ENCODE data around the gene LIG4. TPM values are rescaled to one million over a fixed set of nuclear protein-coding genes. Genes with fewer than 3 reads are reported as not detected.

LIG4 gene
- total RNA-seq = 10.4 TPM
- long read RNA-seq, full-length matches to known transcripts = 8 of 16 reads
- long read RNA-seq, partial matches to known transcripts = 0 of 16 reads
- long read RNA-seq, other reads (novel, unspliced or antisense) = 8 of 16 reads

DNA sequence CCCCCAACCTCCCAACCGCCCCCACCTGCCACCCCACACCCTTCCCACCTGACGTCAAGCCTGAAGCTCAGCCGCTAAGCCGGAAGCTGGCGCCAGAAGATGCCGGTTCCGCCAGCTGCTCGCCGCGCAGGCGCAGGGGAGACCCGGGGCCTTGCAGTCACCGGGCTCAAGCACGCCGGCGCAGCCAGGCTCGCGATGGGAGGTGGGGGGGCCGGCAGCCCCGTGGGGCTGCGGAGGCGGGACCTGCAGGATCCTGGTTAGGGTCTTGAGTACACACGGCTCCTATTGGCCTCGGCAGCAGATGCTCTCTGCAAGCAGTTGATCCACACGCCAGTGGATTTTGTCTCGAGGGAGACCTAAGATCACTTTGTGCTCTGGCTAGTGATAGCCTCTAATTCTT is at the start of gene LIG4:
TSS of gene LIG4 (minus strand) at position 101 of the 400 bp plus-strand sequence. CDS start 4,268 bp downstream, outside the sequence.
- ATAC-seq = peak; percentile 83 to 88
- TF ChIP-seq, protein P1, sequence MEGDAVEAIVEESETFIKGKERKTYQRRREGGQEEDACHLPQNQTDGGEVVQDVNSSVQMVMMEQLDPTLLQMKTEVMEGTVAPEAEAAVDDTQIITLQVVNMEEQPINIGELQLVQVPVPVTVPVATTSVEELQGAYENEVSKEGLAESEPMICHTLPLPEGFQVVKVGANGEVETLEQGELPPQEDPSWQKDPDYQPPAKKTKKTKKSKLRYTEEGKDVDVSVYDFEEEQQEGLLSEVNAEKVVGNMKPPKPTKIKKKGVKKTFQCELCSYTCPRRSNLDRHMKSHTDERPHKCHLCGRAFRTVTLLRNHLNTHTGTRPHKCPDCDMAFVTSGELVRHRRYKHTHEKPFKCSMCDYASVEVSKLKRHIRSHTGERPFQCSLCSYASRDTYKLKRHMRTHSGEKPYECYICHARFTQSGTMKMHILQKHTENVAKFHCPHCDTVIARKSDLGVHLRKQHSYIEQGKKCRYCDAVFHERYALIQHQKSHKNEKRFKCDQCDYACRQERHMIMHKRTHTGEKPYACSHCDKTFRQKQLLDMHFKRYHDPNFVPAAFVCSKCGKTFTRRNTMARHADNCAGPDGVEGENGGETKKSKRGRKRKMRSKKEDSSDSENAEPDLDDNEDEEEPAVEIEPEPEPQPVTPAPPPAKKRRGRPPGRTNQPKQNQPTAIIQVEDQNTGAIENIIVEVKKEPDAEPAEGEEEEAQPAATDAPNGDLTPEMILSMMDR (IDR thresholded peaks at IDR 0.05) = no peak
- peaks cover 37% of the 10 kb centered on the region for H3K4me1 ChIP-seq

DNA sequence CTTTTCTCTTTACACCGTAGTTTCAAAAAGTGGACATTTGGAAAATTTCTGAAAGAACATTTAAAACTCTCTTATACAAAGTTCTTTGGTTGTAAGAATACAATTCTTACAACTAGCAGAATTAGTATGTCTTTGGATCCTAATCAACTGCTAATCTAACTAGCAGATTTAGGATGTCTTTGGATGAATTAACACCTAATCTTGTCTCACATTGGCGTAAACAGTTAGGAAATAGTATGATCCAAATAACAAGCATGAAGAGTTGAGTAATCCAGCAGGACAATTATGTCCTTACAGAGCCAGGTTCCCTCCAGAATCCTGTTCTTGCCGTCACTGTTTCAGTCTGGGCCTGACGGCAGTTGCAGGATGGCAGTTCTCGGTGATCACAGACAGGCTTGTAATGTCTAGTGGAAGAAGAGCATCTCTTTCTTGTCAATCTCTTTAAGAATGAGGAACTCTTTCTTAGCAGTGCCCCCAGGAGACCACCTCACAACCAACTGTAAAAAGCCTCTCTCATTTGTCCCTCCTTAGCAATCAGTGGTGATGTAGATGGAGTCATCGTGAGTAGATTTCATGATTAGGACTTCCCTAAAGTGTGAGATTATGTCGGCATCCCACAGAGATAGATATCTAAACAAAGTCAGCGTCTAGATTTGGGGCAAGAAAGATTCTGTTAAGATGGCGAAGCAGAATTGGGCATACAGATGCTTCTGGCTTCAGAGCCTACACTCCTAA is 48.5 kb upstream of the LIG4 start:
- Histone ChIP-seq H3K9me3 (no peaks in the 10 kb centered on the region), H3K36me3 (no peaks in the 10 kb centered on the region), H3K4me3 (no peak overlapping the region), H3K27me3 (ENCODE audit: low read depth) (no peaks in the 10 kb centered on the region), H3K4me1 (peaks cover 3% of the 10 kb centered on the region), H3K27ac (no peak overlapping the region)
- intact Hi-C loops (cut with DNase I) = no loop called here
- ATAC-seq = peak in 1 of 2 donors; percentile 23
- DNase-seq = no peak
- TF ChIP-seq, protein P1 (IDR thresholded peaks at IDR 0.05) = no peak

More for the DNA sequence above, at the start of gene LIG4:
- Histone ChIP-seq H3K36me3 (peaks cover 2% of the 10 kb centered on the region), H3K4me3 (peak within 1 kb of the TSS; percentile 49), H3K27ac (peak within 1 kb of the TSS; percentile 56), H3K9me3 (no peaks in the 10 kb centered on the region), H3K27me3 (ENCODE audit: low read depth) (no peaks in the 10 kb centered on the region)
- peak; percentile 97 for DNase-seq
- intact Hi-C loops (cut with DNase I) = no loop called here

DNA sequence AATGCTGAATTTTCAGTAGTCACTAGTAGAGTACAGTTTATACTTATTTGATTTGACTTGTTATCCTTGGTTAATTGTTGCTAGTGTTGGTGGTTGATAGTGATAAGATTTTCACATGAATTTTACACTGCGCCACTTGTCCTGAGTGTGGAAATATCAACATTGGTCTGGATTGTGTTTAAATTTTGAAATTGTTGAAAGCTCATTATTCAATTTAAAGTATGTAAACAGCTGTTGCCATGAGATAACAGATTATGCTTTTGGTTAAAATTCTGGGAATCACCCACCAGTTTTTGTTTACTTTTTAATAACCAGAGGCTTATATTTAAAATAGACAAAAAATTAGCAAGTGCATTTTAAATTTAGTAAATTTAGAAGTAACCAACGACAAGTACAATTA is 41.9 kb upstream of the LIG4 start:
- no peaks in the 10 kb centered on the region for H3K9me3 ChIP-seq
- TF ChIP-seq, protein P1 (IDR thresholded peaks at IDR 0.05) = no peak
- intact Hi-C loops (cut with DNase I) = no loop called here
- no peaks in the 10 kb centered on the region for H3K4me1 ChIP-seq
- DNase-seq = no peak
- no peak for ATAC-seq
- no peaks in the 10 kb centered on the region for H3K27me3 ChIP-seq (ENCODE audit: low read depth)
- H3K27ac ChIP-seq = no peak overlapping the region
- no peaks in the 10 kb centered on the region for H3K36me3 ChIP-seq
- H3K4me3 ChIP-seq = no peak overlapping the region

DNA sequence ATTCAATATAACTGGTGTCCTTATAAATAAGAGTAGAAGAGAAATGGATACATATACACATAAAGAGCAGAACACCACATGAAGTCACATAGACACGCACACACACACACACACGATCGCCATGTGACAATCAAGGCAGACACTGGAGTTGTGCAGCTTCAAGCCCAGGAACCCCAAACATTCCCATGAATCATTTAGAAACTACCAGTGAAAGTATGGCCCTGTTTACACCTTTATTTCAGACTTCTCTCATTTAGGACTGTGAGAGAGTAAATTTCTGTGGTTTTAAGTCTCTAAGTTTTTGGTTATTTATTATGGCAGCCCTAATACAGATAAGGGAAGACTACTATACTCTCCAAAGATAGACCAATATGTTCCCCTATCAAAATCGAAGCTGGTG is 33.8 kb upstream of the LIG4 start:
- H3K36me3 ChIP-seq = no peaks in the 10 kb centered on the region
- no peaks in the 10 kb centered on the region for H3K4me1 ChIP-seq
- no peak overlapping the region for H3K27ac ChIP-seq
- intact Hi-C loops (cut with DNase I) = no loop called here
- TF ChIP-seq, protein P1 (IDR thresholded peaks at IDR 0.05) = no peak
- no peak for ATAC-seq
- no peak overlapping the region for H3K4me3 ChIP-seq
- no peak for DNase-seq
- H3K9me3 ChIP-seq = no peaks in the 10 kb centered on the region
- no peaks in the 10 kb centered on the region for H3K27me3 ChIP-seq (ENCODE audit: low read depth)

DNA sequence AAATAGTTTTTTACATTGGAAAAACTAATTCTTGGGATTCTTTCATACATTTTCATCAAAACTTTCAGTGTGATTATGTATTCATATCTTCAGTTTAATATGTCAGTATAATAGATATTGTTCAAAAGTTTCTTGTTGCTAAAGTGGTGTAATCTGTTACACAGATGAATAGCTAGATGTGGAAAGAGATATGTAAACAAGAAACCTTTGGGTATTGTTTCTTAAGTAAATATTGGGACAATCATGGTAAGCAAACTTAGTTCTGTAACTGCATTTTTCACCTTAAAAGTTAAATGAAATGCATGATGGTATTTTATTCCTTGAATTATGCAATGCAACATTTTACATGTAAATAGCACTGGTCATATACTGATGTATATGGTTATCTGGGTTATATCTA is 15.0 kb upstream of the LIG4 start:
- intact Hi-C loops (cut with DNase I) = no loop called here

More for the DNA sequence above, 15.0 kb upstream of the LIG4 start:
- H3K9me3 ChIP-seq = no peaks in the 10 kb centered on the region
- H3K36me3 ChIP-seq = peaks cover 4% of the 10 kb centered on the region
- no peak for DNase-seq
- H3K27me3 ChIP-seq (ENCODE audit: low read depth) = no peaks in the 10 kb centered on the region
- TF ChIP-seq, protein P1 (IDR thresholded peaks at IDR 0.05) = no peak
- H3K27ac ChIP-seq = no peak overlapping the region
- ATAC-seq = no peak
- no peak overlapping the region for H3K4me3 ChIP-seq
- peaks cover 32% of the 10 kb centered on the region for H3K4me1 ChIP-seq

Measured in lower lobe of right lung (tissue), 2 donors.